Measurements from ENCODE around the gene OSBPL5. TPM values are rescaled to one million over a fixed set of nuclear protein-coding genes. Genes with fewer than 3 reads are reported as not detected.

The OSBPL5 gene
- total RNA-seq, 1 donor from 2014 or later = 55.2 TPM

DNA sequence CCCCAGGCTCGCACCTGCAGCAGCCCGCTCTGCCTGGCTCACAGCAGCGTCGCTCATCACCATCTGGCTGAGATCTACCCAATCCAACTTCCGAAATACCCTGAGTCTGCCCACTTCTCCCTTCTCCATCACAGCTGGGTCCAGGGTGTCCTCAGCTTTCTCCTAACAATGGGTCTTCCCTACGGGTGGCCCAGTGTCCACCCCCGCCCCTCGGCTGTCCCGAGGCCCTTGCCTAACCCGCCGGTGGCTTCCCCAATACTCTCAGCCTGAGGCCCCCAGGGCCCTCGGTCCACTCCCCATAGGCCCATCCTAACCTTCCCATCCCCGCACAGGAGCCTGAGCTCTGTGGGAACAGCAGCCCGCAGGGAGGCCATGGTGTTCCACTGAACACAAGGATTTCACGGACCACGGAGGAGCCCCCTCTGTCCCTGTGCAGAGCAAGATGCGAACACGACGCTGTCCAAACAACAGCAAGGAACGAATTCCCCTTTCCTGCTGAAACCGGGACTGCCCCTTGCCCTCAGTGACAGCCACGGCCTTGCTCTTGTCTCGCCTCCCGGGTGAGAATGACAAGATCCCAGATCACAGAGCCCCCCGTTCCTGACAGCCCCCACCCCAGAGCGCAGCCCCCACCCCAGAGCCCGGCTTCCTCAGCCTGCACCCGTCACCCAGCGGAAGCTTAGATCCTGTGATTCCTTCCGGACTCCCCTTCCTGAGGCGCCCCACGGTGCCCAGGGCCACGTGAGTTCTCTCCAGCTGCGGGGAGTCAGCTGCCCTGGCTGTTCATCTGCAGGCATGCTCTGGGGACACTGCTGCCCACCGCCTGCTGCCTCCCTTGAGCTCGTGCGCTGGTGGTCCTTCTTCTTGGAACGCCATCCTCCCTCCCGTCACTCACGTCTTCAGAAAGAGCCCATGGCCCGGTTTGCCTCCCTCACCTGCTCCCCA is 59.0 kb downstream of the OSBPL5 start:
- TF ChIP-seq, protein P1, sequence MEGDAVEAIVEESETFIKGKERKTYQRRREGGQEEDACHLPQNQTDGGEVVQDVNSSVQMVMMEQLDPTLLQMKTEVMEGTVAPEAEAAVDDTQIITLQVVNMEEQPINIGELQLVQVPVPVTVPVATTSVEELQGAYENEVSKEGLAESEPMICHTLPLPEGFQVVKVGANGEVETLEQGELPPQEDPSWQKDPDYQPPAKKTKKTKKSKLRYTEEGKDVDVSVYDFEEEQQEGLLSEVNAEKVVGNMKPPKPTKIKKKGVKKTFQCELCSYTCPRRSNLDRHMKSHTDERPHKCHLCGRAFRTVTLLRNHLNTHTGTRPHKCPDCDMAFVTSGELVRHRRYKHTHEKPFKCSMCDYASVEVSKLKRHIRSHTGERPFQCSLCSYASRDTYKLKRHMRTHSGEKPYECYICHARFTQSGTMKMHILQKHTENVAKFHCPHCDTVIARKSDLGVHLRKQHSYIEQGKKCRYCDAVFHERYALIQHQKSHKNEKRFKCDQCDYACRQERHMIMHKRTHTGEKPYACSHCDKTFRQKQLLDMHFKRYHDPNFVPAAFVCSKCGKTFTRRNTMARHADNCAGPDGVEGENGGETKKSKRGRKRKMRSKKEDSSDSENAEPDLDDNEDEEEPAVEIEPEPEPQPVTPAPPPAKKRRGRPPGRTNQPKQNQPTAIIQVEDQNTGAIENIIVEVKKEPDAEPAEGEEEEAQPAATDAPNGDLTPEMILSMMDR (IDR thresholded peaks at IDR 0.05; ENCODE audit: unreplicated experiment) = no peak
- H3K27ac Mint-ChIP-seq (ENCODE audit: unreplicated experiment) = no peak overlapping the region
- no peaks in the 10 kb centered on the region for H3K9me3 Mint-ChIP-seq (ENCODE audit: unreplicated experiment)
- H3K36me3 Mint-ChIP-seq (ENCODE audit: low read depth, unreplicated experiment) = peaks cover 20% of the 10 kb centered on the region
- H3K4me3 Mint-ChIP-seq (ENCODE audit: unreplicated experiment) = peak overlapping the region; percentile 23
- peaks cover 11% of the 10 kb centered on the region for H3K27me3 Mint-ChIP-seq (ENCODE audit: unreplicated experiment)
- DNase-seq (ENCODE audit: low spot score) = no peak
- no peaks in the 10 kb centered on the region for H3K4me1 Mint-ChIP-seq (ENCODE audit: unreplicated experiment)

- Mint-ChIP-seq H3K27ac (ENCODE audit: unreplicated experiment) (no peak overlapping the region), H3K36me3 (ENCODE audit: low read depth, unreplicated experiment) (peaks cover 13% of the 10 kb centered on the region), H3K4me1 (ENCODE audit: unreplicated experiment) (no peaks in the 10 kb centered on the region), H3K9me3 (ENCODE audit: unreplicated experiment) (no peaks in the 10 kb centered on the region), H3K27me3 (ENCODE audit: unreplicated experiment) (peaks cover 11% of the 10 kb centered on the region), H3K4me3 (ENCODE audit: unreplicated experiment) (no peak overlapping the region)
- DNase-seq (ENCODE audit: low spot score) = no peak
- TF ChIP-seq, protein P1 (IDR thresholded peaks at IDR 0.05; ENCODE audit: unreplicated experiment) = no peak
These were observed 59.9 kb downstream of the OSBPL5 start for GRCh38 chr11:3104961-3105790.

- Mint-ChIP-seq H3K4me1 (ENCODE audit: unreplicated experiment) (peaks cover 5% of the 10 kb centered on the region), H3K27ac (ENCODE audit: unreplicated experiment) (no peak overlapping the region), H3K4me3 (ENCODE audit: unreplicated experiment) (no peak overlapping the region), H3K27me3 (ENCODE audit: unreplicated experiment) (peaks cover 11% of the 10 kb centered on the region), H3K36me3 (ENCODE audit: low read depth, unreplicated experiment) (peaks cover 15% of the 10 kb centered on the region), H3K9me3 (ENCODE audit: unreplicated experiment) (no peaks in the 10 kb centered on the region)
- DNase-seq (ENCODE audit: low spot score) = no peak
- TF ChIP-seq, protein P1 (IDR thresholded peaks at IDR 0.05; ENCODE audit: unreplicated experiment) = no peak
These were observed 60.9 kb downstream of the OSBPL5 start for GRCh38 chr11:3104051-3104714.

DNA sequence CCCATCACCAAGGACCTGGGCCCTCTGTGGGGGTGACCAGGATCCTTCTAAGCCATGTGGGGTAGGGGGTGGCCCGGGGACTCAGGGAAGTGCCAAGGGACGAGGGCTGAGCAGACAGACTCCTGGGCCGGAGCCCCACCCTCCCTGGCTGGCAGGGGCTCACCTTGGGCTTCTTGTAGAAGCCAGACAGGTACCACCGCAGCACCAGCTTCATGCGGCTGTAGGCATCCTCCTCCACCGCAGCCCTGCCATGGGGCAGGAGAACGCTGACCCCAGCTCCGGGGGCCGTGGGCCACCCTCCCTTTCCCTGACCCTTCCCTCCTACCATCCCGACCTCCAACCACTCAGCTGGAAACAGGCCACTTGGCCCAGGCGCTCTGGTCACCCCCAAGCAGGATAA is 62.0 kb downstream of the OSBPL5 start:
- Mint-ChIP-seq H3K27me3 (ENCODE audit: unreplicated experiment) (peaks cover 11% of the 10 kb centered on the region), H3K4me3 (ENCODE audit: unreplicated experiment) (no peak overlapping the region), H3K4me1 (ENCODE audit: unreplicated experiment) (peaks cover 7% of the 10 kb centered on the region), H3K27ac (ENCODE audit: unreplicated experiment) (no peak overlapping the region), H3K9me3 (ENCODE audit: unreplicated experiment) (no peaks in the 10 kb centered on the region), H3K36me3 (ENCODE audit: low read depth, unreplicated experiment) (peaks cover 21% of the 10 kb centered on the region)
- TF ChIP-seq, protein P1 (IDR thresholded peaks at IDR 0.05; ENCODE audit: unreplicated experiment) = no peak
- DNase-seq (ENCODE audit: low spot score) = no peak

Data from endothelial cell (in vitro differentiated cells).